HG02588 (cell line): ENCODE data around the gene SDCCAG8.

ENCODE experiments used
- ATAC-seq: cut with Tn5 transposase; IDR thresholded peaks from one replicate; pipeline ENCODE4 v1.9.1; 2021; ENCODE audit warnings: mild to moderate bottlenecking, moderate library complexity; ENCODE audit not compliant: unreplicated experiment

SDCCAG8 gene

GRCh38 chr1:243477731-243478290 lies 222.0 kb downstream of the SDCCAG8 start:
- no peak for ATAC-seq

- ATAC-seq = no peak
Measured at GRCh38 chr1:243481101-243481500, 225.3 kb downstream of the SDCCAG8 start.

- no peak for ATAC-seq
Measured at GRCh38 chr1:243482141-243483022, 226.5 kb downstream of the SDCCAG8 start.

- ATAC-seq = no peak
Measured at GRCh38 chr1:243483071-243483771, 227.4 kb downstream of the SDCCAG8 start.

- ATAC-seq = no peak
Measured at GRCh38 chr1:243483952-243484351, 228.1 kb downstream of the SDCCAG8 start.

DNA sequence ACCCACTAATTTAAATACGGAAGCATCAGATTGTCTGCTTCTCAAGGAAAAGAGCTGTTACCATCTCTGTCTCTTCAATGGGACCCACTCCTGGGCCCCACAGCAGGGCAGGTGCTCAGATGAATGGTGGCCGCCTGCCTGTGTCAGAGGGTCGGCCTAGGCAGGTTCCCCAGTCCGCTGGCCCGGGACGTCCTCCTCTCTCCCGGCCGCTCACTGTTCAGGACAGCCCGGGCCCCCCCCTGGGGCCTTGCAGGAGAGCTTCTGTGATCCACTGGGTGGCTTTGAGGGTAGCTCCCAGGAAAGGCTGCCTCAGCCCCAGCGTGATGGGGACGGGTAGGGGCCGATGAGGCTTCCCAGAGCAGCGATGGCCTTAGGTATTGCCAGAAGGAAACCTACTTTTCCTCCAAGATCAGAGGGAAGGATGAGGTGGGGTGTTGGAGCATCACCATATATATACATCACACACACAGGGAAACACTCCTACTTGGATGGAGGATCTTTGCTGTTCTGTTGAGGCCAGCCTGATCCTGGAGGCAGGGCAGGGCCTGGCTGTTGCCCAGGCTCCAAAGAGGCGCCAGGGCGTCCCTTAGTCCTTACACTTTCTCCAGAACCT lies 231.3 kb downstream of the SDCCAG8 start:
- ATAC-seq = no peak

- no peak for ATAC-seq
Measured at GRCh38 chr1:243487649-243488227, 231.9 kb downstream of the SDCCAG8 start.

- ATAC-seq = no peak
Measured at GRCh38 chr1:243488459-243489157, 232.8 kb downstream of the SDCCAG8 start.

- ATAC-seq = no peak
Measured at GRCh38 chr1:243489158-243489527, 233.3 kb downstream of the SDCCAG8 start.

GRCh38 chr1:243489681-243490546 lies 234.1 kb downstream of the SDCCAG8 start:
- ATAC-seq = no peak

DNA sequence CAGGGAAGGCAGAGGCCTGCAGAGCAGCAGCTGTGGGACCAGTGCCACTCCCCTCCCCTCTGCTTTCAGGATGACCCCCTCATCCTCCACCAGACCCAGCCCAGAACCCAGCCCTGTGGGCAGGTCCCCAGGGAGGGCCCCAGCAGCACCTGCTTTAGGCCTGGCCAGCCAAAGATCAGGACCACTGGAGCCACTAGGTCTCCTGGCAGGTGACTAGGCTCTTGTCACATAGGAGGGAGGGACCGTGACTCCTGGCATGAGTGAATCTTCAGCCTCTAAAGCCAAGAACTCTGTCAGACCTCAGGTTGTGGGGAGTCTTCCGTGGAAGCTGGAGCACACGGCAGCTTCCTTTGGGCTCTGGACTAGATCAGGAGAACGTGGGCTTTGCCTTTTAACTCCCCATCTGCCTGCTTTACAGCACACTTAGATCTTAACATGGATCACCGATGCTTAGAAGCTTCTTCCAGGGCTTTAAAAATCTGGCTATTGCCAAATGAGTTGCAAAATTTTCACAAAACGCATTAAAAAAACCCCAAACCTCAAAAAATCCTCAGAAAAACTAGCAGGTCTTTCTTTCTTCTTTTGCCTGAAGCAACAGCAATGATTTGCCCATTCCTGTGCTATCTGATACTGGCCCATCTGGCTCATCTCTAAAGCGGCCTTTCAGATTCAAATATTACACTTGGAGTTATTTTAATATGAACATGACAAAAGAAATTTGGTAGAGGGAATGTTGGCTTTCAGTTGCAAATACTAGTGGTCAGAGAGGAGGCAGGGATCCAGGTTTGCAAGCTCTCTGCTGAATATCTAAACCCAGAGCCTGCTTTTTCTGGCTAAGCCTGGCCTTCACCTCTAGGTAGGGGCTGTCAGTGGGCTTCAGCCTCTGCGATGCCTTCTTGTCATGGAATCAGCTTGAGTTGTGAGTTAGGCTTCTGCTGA lies 235.2 kb downstream of the SDCCAG8 start:
- no peak for ATAC-seq

DNA sequence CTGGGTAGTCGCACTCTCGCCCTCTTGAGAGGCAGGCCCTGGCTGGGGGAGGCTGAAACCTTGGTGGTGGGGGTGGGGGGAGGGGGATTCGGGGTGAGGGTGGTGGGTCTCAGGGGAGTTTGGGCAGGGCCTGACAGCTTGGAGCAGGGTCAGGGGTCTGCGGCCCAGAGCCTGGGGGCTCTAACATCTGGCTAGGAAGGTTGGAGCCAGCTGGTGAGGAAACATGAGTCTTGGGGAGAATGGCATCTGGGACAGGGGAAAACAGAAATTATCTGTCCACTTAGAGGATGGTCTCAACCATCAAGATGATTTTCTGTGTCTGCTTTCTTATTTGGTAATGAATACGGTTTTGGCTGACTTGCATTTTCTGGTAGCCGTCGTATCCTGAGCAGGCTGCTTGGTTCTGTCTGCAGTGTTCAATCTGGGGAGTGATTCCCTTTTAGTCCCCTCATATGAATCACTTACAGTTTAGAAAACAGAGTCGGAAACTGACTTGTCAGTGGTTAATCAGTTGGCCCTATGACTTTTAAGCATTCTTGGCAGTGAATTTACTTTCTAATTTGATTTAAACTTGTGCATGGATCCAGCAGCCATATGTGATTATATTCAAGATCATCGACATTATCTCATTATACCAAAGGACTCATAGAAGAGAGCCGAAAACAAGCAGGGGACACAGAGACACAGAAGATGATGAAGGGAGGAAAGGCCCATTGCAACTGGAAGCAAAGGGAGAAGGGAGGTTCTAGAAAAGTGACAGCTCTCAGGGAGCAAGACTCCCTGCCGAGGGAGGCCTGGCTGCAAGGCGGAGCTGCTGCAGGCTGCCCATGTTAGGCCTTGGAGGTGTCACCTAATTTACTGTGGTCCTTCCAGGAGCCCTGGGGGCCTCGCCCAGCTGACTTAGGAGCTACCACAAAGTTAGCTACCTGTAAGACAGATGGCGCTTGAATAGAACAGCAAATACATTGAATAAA lies 237.6 kb downstream of the SDCCAG8 start:
- ATAC-seq = no peak

DNA sequence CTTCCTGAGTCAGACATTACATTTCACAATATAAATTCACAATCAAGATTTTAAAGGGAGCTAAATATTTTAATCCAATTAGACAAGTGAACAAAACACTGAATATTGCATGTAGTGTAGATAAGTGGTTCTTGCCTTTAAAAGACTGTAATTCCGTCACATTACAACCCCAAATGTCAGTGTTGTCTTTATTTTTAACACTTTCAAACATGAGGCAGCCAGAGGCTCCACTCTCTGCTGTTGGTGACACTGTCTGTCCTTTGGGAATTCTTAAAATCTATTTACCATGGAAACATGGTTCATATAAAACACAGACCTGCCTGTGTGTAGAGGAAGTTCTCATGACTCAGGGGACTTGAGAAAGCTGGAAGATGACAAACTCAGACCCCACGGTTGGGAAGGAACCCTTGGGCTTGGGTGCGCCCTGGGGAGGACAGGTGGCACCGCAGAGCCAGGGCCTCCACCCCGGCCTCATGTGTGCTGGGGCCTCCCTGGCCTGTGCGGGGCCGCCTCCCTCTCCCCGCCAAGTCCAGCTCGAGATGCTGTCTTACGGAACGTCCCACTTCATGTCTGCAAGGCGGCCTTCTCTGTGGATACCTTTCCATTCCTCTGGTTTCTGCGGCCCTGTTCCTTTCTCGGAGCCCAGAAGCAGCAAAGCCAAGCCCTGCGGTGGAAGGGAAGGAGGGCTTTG lies 239.0 kb downstream of the SDCCAG8 start:
- no peak for ATAC-seq

DNA sequence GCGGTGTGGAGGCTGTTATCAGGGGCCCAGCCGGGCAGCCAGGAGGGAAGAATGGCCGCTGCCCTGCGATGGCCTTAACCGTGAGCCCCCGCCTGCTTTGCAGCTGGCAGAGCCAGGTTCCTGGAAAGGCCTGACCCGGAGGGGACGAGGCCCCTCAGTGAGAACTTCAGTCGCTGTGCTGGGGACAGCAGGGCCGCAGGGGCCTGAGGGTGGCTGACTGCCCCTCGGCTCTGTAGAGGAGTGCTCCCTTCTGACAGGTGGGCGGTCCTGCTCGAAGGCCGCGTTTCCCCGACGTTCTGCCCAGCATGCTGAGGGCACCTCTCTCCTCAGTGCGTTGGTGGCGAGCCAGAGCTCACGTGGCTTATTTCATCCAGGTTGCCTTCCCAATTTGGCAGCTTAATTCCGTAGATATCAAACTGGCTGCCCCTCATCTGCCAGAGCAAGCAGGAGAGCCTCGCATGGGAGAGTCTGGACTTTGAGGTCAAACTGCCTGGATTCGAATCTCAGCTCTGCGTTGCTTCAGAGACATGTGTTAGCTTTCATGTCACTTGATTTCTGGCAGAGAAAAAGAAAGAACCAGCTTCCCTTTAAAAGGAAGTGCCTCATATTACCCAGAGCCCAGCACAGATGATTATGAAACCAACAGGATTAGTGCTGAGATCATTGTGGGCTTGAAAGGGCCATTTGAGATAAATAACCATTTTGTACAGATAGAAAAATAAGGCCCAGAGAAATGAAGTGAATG lies 239.8 kb downstream of the SDCCAG8 start:
- no peak for ATAC-seq

DNA sequence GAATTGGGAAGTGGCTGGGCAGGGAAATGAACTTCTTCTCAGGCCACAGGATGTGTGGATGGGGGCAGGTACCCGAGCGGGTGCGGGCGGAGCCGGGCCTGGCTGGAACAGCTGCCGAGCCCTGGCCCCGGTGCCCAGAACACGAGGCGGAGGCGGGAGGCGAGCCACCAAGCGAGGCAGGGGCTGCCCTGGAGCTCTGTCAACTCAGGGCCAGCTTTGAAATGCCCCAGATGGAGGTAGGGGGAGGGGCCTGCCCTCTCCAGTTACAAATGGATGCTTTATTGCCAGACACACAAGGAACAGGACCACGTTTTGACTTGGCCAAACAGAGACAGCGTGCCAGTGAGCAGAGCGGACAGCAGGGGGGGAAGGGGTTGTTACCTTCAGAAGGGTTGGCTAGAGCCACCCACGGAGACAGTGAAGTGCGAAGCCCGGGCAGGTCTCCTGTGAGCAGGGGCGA lies 240.4 kb downstream of the SDCCAG8 start:
- no peak for ATAC-seq

- no peak for ATAC-seq
Measured at GRCh38 chr1:243496806-243497205, 241.0 kb downstream of the SDCCAG8 start.
